Cardiac muscle cell (in vitro differentiated cells and primary cell): ENCODE measurements around the gene HSF5. TPM values are rescaled to one million over a fixed set of nuclear protein-coding genes. Genes with fewer than 3 reads are reported as not detected.

ENCODE experiments used
- DNase-seq, 2 donors: peaks; one replicate each; pipeline versions ENCODE4 v3.0.0 to v3.0.0-alpha.2; 2010 to 2017; ENCODE audit warnings: low read depth in 1 of 2, low spot score in 1 of 2
- H3K27ac ChIP-seq: fragments of 200-600 bp; sonication (generic); 2 replicates; pipeline ENCODE4 v1.5.1; 2016
- H3K27me3 ChIP-seq: fragments of 200-600 bp; sonication (generic); 2 replicates; pipeline ENCODE4 v1.6.0; 2016; ENCODE audit warnings: control low read depth
- H3K36me3 ChIP-seq: fragments of 200-600 bp; sonication (generic); 2 replicates; pipeline ENCODE4 v1.5.1; 2016; ENCODE audit warnings: control low read depth
- H3K4me1 ChIP-seq: fragments of 200-600 bp; sonication (generic); 2 replicates; pipeline ENCODE4 v1.8.1; 2017; ENCODE audit warnings: low read depth, mild to moderate bottlenecking, mixed run types
- H3K4me3 ChIP-seq: fragments of 200-600 bp; sonication (generic); 2 replicates; pipeline ENCODE4 v1.5.1; 2016; ENCODE audit warnings: mild to moderate bottlenecking
- H3K9me3 ChIP-seq: fragments of 200-600 bp; sonication (generic); 2 replicates; pipeline ENCODE4 v1.5.1; 2017; ENCODE audit warnings: low read depth, mild to moderate bottlenecking, control low read depth
- CTCF ChIP-seq: IDR thresholded peaks from 2 replicates; pipeline ENCODE4 v1.5.1; 2012; ENCODE audit warnings: low read depth, mild to moderate bottlenecking, low read length
- polyA plus RNA-seq: library from polyadenylated mRNA; unstranded; fragments of >200 nt; fragmentation: Nextera tagmentation; extraction: Ambion mirVana; gene quantifications from 2 replicates; pipeline ENCODE4 v1.2.1, GENCODE V29; 2016
- total RNA-seq: library from RNA; depleted of rRNA; stranded (reverse); fragments of >200 nt; gene quantifications from 2 replicates; pipeline ENCODE4 v1.2.3, GENCODE V29; 2016

The HSF5 gene
- total and polyA plus RNA-seq, 2 experiments from 2014 or later, result 0.03 TPM; not detected in 1

DNA sequence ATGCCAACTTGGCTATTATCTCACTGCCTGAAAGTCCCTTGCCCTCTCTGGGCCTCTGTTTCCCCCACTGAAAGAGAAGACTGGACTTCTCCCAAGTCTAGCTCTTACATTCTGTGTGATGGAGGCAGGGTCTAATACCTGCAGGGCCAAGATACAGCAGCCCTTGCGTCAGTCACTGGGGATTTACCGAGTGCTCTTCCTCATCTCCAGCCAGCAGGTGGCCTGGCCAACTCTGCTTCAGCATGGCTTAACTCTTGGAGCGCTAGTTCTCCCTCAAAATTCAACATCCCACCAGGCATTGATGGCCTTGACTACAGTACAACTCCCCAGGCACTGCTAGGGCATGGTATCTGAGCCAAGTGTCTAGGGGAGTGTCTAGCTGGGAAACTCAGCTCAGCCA lies 46.1 kb upstream of the HSF5 start:
- no peak for TF ChIP-seq CTCF
- no peak overlapping the region for H3K4me3 ChIP-seq
- H3K27me3 ChIP-seq, result peaks cover 9% of the 10 kb centered on the region
- H3K27ac ChIP-seq, result no peak overlapping the region
- no peaks in the 10 kb centered on the region for H3K9me3 ChIP-seq
- peaks cover 13% of the 10 kb centered on the region for H3K4me1 ChIP-seq
- DNase-seq, result no peak
- H3K36me3 ChIP-seq, result no peaks in the 10 kb centered on the region

DNA sequence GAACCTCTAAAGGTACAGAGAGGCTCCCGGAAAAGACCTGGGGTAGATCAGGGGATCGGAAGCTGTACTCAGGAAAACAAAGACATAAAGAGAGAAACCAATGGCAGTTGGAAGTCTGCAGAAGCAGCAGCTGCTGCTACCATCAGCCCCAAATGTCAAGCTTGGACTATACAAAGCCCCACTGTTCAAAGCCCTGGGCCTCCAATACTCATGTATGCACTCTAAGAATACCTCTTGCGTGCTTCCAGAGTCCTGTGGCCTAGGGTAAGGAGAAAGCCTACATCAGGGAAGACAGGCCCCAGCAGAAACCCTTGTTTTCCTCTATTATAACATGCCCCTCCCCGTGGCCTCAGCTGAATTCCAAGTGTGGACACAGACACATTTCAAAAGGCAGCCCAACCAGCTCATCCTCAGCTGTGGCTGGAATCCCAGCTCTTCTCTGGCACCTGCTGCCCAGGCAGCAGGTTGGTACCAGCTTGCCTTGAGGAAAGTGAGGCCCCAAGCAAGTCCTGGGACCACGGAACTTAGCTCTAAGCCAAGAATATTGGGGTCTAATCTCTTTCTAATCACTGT lies 45.5 kb upstream of the HSF5 start:
- Histone ChIP-seq H3K4me1 (peaks cover 7% of the 10 kb centered on the region), H3K27ac (no peak overlapping the region)
- TF ChIP-seq CTCF, result no peak

DNA sequence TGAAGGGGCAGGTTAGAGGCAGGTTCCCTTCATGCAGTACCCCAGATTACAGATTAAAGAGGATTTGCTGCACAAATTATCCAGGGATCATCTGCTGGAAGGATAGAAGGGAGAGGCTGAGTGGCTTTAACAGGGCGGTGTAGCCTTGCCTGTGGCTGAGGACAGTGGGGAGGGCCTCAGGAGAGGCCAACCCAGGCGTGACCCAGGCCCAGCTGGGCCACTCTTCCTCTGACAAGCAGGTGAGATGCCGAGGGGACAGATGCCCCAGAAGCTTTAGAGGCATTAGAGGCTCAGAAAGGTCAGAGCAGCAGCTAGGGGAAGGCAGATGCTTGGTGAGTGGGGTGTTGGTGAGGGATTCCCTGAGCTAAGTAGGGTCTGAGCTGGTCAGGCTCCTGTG lies 44.3 kb upstream of the HSF5 start:
- no peak for TF ChIP-seq CTCF
- Histone ChIP-seq H3K4me1 (peaks cover 4% of the 10 kb centered on the region), H3K27me3 (peaks cover 9% of the 10 kb centered on the region), H3K9me3 (no peaks in the 10 kb centered on the region), H3K36me3 (no peaks in the 10 kb centered on the region), H3K4me3 (peak overlapping the region; percentile 61), H3K27ac (no peak overlapping the region)
- DNase-seq, result no peak

More for the DNA sequence above, 45.5 kb upstream of the HSF5 start:
- H3K4me3 ChIP-seq, result no peak overlapping the region
- no peaks in the 10 kb centered on the region for H3K36me3 ChIP-seq
- H3K27me3 ChIP-seq, result peaks cover 9% of the 10 kb centered on the region
- DNase-seq, result no peak
- H3K9me3 ChIP-seq, result no peaks in the 10 kb centered on the region

GRCh38 chr17:58531661-58532554 lies 43.7 kb upstream of the HSF5 start:
- H3K4me1 ChIP-seq, result peaks cover 4% of the 10 kb centered on the region
- TF ChIP-seq CTCF, result no peak

GRCh38 chr17:58531122-58531521 lies 42.9 kb upstream of the HSF5 start:
- H3K27me3 ChIP-seq, result peaks cover 9% of the 10 kb centered on the region
- H3K4me1 ChIP-seq, result peaks cover 4% of the 10 kb centered on the region
- no peak for TF ChIP-seq CTCF
- H3K4me3 ChIP-seq, result no peak overlapping the region
- H3K27ac ChIP-seq, result no peak overlapping the region
- no peaks in the 10 kb centered on the region for H3K9me3 ChIP-seq
- no peaks in the 10 kb centered on the region for H3K36me3 ChIP-seq
- DNase-seq, result no peak

More at GRCh38 chr17:58531661-58532554, 43.7 kb upstream of the HSF5 start:
- Histone ChIP-seq H3K36me3 (no peaks in the 10 kb centered on the region), H3K9me3 (no peaks in the 10 kb centered on the region), H3K27me3 (peaks cover 9% of the 10 kb centered on the region), H3K27ac (no peak overlapping the region), H3K4me3 (peak overlapping the region; percentile 61)
- peak; percentile 55 to 84 for DNase-seq
